GM21515 (cell line): Measurements from ENCODE around the gene CTBP2.

Source experiments
- ATAC-seq: cut with Tn5 transposase; IDR thresholded peaks from one replicate; pipeline ENCODE4 v1.9.1; 2021; ENCODE audit not compliant: unreplicated experiment

Gene CTBP2

DNA sequence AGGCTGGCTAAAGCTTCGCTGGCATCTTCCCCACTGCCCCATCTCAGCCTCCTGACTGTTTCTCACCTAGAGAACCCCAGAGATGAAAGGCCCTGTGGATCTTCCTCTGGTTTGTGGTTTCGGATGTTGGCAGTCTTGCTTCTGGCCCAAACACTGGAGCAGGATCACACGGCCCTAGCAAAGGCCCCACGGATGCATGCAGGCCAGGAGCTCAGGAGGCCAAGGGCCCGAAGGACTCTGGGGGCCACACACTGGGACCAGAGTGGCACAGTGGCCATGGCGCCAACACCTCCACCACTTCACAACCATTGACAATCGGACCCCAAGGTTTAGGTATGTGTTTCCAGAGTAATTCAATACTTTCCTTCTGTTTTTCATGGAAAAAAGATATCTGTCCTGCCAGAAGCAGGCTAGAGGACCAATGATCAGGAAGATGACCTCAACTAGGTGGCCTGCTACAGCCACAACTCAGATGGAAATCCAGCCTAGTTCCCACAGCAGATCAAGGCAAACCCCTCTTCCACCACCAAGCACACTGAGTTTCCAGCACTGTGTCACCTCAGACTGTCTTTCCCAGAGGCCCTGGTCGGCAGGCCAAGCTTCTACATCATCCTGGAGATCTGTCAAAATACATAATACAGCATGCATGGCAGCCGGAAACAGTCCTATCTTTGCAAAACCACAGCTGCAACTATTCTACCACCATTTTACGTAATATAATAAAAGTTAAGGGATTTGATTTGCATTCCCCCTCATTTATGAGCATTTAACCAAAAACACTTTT is 53.0 kb downstream of the CTBP2 start:
- no peak for ATAC-seq

DNA sequence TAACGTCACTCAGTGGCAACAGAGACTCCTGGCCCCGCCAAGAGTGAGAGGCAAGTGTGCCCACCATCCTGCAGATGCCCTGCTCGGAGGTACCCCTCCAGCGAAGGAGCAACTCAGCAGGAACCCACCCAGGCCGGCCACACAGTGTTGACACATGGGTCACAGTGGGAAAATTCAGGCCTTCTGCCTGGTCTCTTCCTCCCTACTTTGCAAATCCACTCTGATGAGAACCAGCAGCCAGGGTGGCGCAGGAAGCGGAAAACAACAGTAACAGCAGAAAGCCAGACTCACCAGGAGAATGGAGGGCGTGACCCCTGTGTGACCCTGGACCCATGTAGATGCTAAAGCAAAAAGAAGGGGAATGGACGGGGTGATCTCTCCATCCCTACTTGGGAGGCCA is 53.8 kb downstream of the CTBP2 start:
- ATAC-seq: no peak

DNA sequence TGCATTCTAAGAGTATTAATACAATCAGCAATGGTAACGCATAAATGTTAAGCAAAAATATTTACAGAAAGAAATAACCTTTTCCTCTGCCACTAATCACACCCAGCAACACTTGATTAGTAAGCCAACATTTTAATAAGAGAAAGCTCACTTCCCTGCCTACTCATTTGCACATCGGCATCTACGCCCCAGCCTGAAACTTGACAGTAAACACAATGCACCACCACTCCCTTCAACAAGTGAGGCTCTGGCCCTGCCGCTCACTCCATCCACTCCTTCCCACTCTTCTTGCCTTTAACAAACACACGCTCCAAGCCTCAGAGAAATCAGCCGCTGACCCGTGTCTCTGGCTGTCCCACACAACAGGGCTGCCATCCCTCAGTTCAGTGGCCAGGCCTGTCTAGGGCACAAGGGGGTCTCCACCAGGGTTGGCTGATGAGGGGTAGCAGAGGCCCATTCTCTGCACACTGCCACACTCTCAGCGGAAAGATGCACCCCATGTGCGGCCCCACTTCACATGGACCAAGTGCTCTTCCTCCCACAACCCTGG is 54.6 kb downstream of the CTBP2 start:
- ATAC-seq: no peak

DNA sequence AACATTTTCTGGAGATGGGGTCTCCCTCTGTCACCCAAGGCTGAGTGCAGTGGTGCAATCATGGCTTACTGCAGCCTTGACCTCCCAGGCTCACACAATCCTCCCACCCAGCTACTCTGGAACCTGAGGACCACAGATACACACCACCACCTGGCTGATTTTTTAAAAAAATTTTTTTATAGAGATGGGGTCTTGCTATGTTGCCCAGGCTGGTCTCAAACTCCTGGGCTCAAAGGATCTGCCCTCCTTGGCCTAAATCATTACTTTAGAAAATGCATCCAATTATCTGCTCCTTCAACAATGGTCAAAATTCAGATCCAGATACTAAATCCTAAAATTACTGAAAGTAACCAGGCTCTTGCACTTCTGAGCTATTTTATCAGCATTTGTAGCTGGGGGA is 55.2 kb downstream of the CTBP2 start:
- no peak for ATAC-seq

DNA sequence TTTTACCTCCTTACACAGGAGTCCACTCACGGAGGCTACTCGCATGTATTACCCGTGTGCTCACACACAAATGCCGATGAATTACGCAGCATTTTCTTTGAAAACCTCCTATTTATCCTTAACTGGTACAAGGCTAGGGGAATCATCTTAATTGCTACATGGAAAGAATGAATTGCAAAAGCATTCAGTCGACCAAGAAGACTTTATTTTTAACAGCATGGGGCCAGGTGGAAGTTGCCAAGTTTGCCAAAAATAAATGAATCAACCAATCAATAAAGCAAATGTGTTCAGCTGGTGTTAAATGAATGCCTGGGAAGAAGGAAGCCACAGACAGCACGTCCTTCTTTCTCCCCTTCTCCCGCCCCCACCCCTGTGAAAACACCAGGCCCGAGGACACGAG is 55.8 kb downstream of the CTBP2 start:
- ATAC-seq: no peak

DNA sequence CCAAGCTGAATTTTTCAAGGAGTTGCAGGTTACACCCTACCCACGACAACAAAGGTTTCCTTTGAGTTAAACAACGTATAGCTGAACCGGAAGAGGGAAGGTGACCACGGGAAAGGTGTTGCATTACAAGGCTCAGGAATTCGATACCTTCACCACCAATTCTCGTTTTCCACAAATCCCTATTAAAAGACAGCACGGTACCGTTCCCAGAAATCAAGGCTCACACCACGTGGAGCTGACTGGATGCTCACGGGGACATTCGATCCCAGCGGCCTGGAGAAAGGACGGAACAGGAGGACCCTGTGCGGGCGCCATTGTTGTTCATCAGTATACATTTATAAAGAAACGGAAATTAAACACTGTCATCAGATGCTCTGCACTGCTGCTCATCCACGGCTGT is 56.4 kb downstream of the CTBP2 start:
- no peak for ATAC-seq

DNA sequence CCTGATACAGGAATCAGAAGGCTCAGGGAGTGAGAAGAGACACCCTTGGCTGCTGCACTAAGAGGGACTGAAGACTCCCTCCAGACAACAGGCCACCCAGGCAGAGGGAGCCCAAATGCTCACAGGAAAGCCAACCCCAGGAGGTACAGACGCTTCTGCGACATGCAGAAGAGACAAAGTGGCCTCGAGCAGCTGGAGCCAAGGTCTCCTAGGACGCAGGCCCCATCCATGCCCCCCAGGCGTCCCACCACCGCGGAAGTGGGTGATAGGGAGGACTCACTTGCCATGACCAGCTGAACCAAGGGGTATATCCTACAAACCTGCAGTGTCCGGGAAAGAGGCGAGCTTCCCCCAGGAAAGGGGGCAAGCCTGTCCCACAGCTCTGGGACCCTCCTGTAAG is 56.9 kb downstream of the CTBP2 start:
- no peak for ATAC-seq

DNA sequence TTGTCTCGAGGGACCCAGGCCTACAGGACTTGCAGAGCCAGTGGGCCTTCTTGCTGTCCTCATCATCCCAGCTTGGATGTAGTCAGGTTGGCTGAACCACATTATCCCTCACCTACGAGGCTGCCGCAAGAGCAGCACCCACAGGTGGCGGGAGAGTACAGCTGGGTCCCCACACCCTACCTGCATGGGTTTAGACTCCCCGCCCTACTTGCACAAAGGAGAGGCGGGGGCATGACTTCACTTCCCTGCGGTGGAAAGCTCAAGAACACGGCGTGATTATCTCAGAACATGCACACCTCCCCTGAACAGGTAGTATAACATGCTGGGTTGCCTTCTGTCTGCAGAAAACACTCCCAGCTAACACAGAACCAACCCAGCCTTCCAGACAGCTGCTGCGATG is 57.5 kb downstream of the CTBP2 start:
- ATAC-seq: no peak

DNA sequence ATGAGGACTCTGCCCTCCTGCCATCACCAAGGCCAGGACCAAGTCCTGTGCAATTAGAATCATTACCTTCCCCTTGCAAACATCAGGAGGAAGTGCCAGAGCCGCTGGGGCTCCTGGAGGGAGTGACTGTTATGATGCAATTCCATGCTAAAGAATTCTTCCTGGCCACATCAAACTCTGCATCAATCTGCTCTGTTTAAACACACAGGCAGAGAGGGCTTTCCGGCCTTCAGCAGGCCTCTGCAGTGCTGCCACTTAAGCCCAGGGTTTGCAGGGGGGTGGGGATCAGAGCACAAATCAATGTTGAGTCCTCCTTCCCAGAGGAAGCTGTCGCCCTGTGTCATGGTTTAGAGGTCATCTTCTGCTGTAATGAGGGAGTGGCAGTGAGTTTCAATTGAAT is 58.1 kb downstream of the CTBP2 start:
- no peak for ATAC-seq

DNA sequence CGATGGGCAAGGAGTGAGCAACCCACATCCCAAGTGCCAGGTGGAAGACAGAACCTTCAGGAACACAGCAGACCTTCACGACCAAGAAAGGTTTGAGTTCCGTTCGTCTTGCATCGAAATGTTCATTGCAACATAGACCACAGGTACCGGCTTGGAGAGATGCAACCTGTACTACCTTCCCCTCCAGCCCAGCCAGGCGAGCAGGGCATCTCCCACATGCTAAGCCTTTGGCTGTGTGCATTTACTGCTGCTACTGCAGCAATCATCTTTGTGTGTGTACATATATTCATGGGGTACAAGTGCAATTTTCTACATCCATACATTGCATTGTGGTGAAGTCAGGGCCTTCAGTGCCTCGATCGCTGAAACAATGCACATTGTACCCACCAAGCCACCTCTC is 58.8 kb downstream of the CTBP2 start:
- ATAC-seq: no peak

DNA sequence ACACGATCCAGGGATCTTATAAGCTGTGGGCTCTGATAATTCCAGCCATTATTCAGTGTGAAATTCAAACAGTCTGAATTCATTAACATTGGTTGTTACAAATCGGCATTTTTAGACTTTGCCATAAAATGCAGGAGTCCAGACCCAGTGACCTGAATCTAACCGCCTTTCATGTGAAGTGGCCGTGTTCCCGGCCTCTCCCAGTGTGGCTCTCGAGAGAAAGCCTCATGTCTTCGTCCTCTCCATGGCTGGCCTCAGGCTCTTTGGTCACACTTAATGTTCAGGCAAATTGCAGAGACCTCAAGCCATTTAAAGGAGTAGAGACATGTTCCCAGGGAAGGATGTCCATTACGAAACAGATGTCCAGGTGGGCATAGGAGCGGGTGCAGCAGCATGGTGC is 59.3 kb downstream of the CTBP2 start:
- ATAC-seq: no peak

DNA sequence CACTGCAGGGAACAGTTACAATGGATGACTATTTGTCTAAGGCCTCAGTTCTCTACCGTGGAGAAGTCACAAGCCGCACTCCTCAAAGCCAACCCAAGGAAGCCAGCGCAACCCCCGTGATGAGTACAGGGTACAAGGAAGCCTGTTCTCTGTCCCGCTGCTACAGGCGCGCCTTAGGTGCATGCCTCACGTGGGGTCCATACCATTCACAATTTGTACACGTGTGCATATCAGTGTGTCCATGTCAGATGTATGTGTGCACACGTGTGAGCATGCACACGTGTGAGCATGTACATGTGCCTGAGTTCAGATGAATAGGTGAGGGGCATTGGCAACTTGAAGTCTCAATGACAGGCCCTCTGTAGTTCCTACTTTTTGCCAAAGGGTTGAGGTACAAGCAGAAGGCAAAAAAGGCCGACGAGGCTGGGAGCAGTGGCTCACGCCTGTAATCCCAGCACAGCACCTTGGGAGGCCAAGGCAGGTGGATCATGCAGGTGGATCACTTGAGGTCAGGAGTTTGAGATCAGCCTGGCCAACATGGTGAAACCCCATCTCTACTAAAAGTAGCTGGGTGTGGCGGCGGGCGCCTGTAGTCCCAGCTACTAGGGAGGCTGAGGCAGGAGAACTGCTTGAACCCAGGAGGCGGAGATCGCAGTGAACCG is 62.8 kb downstream of the CTBP2 start:
- ATAC-seq: no peak

DNA sequence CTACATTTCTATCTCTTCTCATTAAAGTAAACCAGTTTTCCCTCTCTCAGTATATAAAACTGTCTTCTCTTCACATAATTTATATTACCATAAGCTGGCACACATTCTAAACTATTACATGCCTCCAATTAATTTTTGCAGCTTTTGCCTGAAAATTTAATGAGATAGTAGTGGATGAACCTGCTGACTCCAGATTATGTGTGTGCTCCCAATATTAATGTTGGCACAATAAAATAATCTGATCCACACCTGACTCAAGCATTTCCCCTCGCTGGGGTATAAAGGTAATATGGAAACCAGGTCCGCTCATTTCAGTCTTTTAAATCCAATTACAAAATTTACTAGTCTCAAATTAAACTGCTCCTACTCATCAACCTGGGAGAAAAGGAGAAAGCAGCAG is 63.4 kb downstream of the CTBP2 start:
- no peak for ATAC-seq

DNA sequence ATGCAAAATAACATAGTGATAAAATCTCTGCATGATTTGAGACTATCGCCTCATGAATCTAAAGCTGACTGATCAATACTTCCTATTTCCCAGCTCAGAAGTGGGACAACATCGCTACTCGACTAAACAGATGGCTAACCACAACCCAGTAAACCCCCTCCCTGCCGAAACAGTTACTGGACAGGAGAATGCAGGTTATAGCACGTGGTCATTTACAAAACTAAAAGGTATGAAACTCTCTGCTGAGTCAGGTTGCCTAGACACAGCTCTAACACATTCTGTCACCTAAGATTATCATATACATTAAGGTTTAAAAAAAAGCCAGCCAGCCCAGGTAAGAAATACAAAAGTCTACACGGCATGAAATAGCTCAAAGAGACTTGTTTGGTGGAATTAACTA is 64.0 kb downstream of the CTBP2 start:
- ATAC-seq: no peak

DNA sequence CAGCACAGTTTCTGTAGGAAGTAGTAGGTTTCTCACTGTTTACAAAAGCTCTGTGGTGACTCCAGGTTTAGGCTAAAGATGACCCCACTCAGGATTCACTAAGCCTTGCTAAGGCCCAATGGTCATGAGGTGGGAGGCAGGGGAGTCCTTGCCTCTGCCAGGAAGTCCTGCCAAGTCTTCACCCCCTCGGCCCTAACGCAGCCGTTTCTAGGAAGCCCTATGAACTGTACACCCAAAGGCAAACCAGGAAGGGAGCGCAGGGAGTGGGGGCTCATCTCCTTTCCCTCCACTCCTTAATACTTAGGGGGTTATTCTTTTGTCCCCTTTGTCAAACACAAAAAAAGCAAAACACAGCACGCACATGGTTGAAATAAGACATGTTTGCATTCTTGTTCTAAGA is 64.6 kb downstream of the CTBP2 start:
- ATAC-seq: no peak

DNA sequence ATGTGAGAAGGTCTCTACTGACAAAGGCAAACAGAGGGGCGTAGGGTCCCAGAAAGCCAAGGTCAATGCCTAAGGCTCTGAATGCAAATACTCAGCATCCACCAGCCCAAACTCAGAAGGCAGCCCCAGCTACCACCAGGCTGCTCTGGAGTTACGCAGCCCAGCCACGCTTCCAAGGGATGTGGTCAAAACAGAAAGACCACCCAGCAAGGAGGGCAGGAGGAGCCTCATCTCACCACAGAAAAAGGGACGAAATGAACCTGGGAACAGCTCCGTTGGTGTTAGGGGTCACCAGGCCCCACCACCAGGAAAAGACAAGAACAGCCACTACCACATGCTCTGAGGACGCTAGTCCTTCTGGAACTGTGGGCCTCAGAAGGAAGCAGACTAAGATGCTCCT is 65.1 kb downstream of the CTBP2 start:
- no peak for ATAC-seq

DNA sequence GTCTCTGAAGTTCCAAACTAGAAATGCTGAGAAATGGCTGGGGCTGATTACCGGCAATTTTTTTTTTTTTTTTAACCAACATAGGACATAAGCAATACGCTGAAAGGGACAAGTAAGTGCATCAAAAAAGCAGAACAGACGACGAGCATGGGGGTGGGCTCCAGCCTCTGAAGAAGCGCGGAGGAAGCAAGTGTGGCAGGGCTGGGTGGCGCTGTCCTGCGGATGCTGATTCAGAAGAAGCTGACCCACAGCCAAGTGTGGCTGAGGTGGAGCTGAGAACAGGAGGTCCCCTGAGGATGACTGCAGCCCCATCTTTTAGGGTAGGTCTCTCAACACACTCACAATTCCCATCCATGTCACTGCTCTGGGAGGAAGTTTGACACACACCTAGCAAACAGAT is 65.6 kb downstream of the CTBP2 start:
- no peak for ATAC-seq

DNA sequence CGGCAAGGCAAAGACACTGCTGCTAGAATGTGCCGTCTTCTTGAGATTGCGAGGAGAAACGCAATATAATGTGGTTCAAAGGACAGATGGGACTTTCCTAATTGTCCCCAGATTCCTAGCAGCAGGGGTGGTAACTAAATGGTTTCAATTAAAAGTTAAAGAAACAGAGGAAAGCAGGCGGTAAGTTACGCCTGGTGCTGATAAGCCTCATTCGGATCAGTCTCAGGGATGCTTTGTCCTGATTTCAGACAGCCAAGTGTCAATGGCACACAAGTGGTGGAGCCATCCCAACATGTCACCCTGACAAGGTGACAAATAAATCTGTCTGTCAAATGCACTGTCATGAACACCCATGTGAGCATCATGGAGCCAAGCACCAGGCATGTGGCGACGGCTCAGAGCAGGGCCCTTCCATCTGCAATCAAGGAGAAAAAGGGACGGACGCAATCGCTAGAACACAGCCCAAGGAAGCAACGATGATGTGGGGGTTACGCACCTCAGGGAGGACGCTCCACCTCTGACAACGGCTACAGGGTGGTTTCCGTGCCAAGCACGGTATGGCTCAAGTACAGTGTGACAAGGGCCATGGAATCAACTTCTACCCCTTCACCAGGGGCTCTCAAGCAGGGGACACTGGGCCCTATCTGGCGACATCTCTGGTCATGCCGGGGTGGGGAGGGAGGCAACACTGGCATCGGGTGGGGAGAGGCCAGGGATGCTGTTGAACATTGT is 66.2 kb downstream of the CTBP2 start:
- no peak for ATAC-seq

DNA sequence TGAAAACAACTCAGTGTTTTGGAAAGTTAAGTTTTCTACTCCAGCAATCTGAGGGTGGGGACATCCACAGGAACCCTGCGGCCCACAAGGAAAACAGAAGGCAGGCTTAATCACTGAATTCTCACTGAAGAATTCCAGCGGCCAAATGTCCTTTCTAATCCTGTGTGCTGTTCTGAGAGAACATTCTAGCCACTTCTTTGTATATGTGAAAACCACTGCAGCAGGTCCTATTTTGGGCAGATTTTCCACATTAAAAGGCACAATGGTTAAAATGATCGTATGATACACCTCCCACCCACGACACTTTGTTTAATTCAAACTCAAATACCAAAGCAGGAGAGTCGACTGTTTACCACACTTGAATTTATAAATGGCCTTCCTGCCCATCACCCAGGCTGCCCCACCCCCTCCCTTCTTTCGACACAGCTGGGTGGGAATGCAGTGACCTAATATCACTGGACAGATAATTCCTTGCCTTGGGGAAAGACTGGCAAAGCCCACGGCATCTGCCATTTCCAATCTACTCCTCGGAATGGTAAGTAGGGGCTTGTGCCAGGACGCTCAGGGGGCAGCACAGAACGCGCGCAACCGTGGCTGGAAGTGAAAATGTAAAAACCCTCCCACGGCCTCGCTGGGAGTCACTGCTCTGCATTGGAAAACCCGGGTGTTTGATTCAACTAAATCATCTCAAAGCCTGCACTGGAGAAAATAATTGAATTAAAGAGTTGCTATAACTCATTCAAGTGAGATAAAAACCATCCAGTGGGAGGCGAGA is 67.0 kb downstream of the CTBP2 start:
- ATAC-seq: no peak

DNA sequence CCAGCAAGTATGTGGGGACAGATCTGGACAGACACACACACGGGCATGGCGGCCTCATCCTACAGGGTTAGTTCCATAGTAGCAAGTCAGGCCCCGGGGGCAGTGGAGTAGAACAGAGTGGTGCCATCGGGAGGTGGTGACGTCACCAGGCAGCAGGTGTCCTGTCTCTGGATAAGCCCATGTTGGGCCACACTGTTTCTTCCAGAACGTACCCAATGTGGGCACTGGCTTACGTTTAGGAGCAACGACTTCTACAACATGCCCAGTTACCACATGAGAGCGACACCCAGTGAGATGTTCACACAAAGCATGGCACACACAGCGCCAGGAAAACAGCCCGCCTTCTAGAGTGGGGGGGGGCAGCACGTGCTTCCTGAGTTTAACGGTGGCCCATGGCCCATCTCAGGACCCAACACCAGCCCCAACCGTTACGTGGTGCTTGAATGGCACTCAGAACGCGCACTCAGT is 67.8 kb downstream of the CTBP2 start:
- no peak for ATAC-seq

DNA sequence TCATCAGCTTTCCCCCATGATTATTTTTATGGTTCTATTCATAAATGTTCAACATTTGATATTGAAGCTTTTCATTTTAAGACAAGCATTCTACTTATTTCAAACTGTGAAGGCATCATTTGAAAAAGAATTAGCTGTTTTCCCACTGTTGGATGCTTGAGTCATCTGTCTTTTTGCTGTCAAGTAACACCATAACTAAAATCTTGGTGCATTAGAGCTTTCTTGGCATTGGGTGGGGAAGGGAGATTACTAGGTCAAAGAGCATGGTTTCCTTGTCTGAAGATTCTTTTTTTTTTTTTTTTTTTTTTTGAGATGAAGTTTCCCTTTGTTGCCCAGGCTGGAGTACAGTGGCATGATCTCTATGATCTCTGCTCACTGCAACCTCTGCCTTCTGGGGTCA is 68.5 kb downstream of the CTBP2 start:
- no peak for ATAC-seq
